HepG2 (cell line): ENCODE measurements around the gene SYTL1. TPM values are rescaled to one million over a fixed set of nuclear protein-coding genes. Genes with fewer than 3 reads are reported as not detected.

Experiments
- BRCA1 ChIP-seq: sonication (generic); formaldehyde crosslinking; IDR thresholded peaks from 2 replicates; pipeline ENCODE4 v1.4.0; 2020; ENCODE audit warnings: missing genetic modification reagents
- DPF2 ChIP-seq: sonication (generic); formaldehyde crosslinking; IDR thresholded peaks from 2 replicates; pipeline ENCODE4 v1.4.0; 2020; ENCODE audit warnings: mild to moderate bottlenecking, low read depth, missing genetic modification reagents, borderline replicate concordance
- ETS1 ChIP-seq: sonication (generic); formaldehyde crosslinking; IDR thresholded peaks from 2 replicates; pipeline ENCODE4 v1.4.0; 2020; ENCODE audit warnings: missing genetic modification reagents
- FOXK2 ChIP-seq: fragments of 450-650 bp; IDR thresholded peaks from 2 replicates; pipeline ENCODE4 v1.6.1; 2016
- HBP1 ChIP-seq: IDR thresholded peaks from 2 replicates; pipeline ENCODE4 v1.6.1; 2016; ENCODE audit warnings: low read depth, control low read depth
- ISX ChIP-seq: sonication (generic); formaldehyde crosslinking; conservative IDR thresholded peaks from 2 replicates; pipeline ENCODE4 v1.5.0; 2020; ENCODE audit warnings: missing genetic modification reagents
- KLF12 ChIP-seq: sonication (generic); formaldehyde crosslinking; IDR thresholded peaks from 2 replicates; pipeline ENCODE4 v1.4.0; 2020; ENCODE audit warnings: missing genetic modification reagents, borderline replicate concordance
- MEIS2 ChIP-seq: sonication (generic); formaldehyde crosslinking; IDR thresholded peaks from 2 replicates; pipeline ENCODE4 v1.9.0; 2021; ENCODE audit warnings: mild to moderate bottlenecking, missing genetic modification reagents
- MIXL1 ChIP-seq: IDR thresholded peaks from 2 replicates; pipeline ENCODE4 v1.6.1; 2016
- SSRP1 ChIP-seq: IDR thresholded peaks from 2 replicates; pipeline ENCODE4 v1.6.1; 2016; ENCODE audit warnings: control low read depth
- THRA ChIP-seq: sonication (generic); formaldehyde crosslinking; IDR thresholded peaks from 2 replicates; pipeline ENCODE4 v1.4.0; 2020; ENCODE audit warnings: missing genetic modification reagents, borderline replicate concordance
- TRIM22 ChIP-seq: fragments of 450-650 bp; IDR thresholded peaks from 2 replicates; pipeline ENCODE4 v1.6.1; 2017
- YEATS2 ChIP-seq: sonication (generic); formaldehyde crosslinking; IDR thresholded peaks from 2 replicates; pipeline ENCODE4 v1.4.0; 2020; ENCODE audit warnings: missing genetic modification reagents, borderline replicate concordance
- ZNF121 ChIP-seq: sonication (generic); formaldehyde crosslinking; IDR thresholded peaks from 2 replicates; pipeline ENCODE4 v1.5.0; 2020; ENCODE audit warnings: mild to moderate bottlenecking, missing genetic modification reagents
- ZNF44 ChIP-seq: sonication (generic); formaldehyde crosslinking; IDR thresholded peaks from 2 replicates; pipeline ENCODE4 v1.5.1; 2020; ENCODE audit warnings: mild to moderate bottlenecking, missing genetic modification reagents
- ZNF550 ChIP-seq: sonication (generic); formaldehyde crosslinking; IDR thresholded peaks from 2 replicates; pipeline ENCODE4 v1.4.0; 2020; ENCODE audit warnings: mild to moderate bottlenecking, missing genetic modification reagents, borderline replicate concordance
- ZNF646 ChIP-seq: sonication (generic); formaldehyde crosslinking; IDR thresholded peaks from 2 replicates; pipeline ENCODE4 v1.9.0; 2021; ENCODE audit warnings: mild to moderate bottlenecking, missing genetic modification reagents
- polyA plus RNA-seq, 8 experiments: library from polyadenylated mRNA; depleted of rRNA in 3 of 8; stranded (reverse) in 7 of 8; unstranded in 1 of 8; fragments of >200 nt; fragmentation: Illumina TruSeq in 4 of 8; extraction: Trizol in 4 of 8; gene quantifications; 2 replicates each; pipeline versions ENCODE4 v1.2.1 to v1.2.3, GENCODE V29; 2011 to 2016; ENCODE audit warnings: low read depth in 4 of 8, missing spikeins in 1 of 8, mixed read lengths in 1 of 8; ENCODE audit not compliant: insufficient read depth in 1 of 8
- total RNA-seq, 5 experiments: library from RNA; depleted of rRNA; stranded (reverse); fragments of >200 nt; fragmentation: Illumina TruSeq; extraction: Trizol; gene quantifications; 2 replicates each; pipeline ENCODE4 v1.2.3, GENCODE V29; 2016; ENCODE audit warnings: low read depth in 1 of 5

SYTL1 gene
- total and polyA plus RNA-seq, 2 of the 13 experiments (the other 11 are each of a cell fraction or from before 2014, with no cell fraction given): 11.1 to 17.8 TPM

GRCh38 chr1:27341525-27342252, at the start of gene SYTL1 (continued):
- no peak for TF ChIP-seq SSRP1 (CRISPR knock-in tag)
- no peak for TF ChIP-seq ZNF121 (CRISPR knock-in tag)
- TF ChIP-seq THRA (CRISPR knock-in tag): peak; percentile 24; the same call in 1 of the 2 replicates
- peak; percentile 62; the same call in 1 of the 2 replicates for TF ChIP-seq YEATS2
- no peak for TF ChIP-seq DPF2 (CRISPR knock-in tag)
- peak; percentile 54; the same call in 1 of the 2 replicates for TF ChIP-seq MEIS2 (CRISPR knock-in tag)
- TF ChIP-seq ETS1: no peak
- no peak for TF ChIP-seq TRIM22
- TF ChIP-seq BRCA1 (CRISPR knock-in tag): no peak
- TF ChIP-seq ZNF550 (CRISPR knock-in tag): no peak
- no peak for TF ChIP-seq FOXK2
- no peak for TF ChIP-seq ISX
- TF ChIP-seq KLF12 (CRISPR knock-in tag): no peak
- TF ChIP-seq MIXL1 (CRISPR knock-in tag): no peak
- TF ChIP-seq ZNF646: no peak
- TF ChIP-seq HBP1 (CRISPR knock-in tag): no peak
- TF ChIP-seq ZNF44 (CRISPR knock-in tag): no peak
- TF ChIP-seq, all 625 proteins: peak for 115
